ENCODE results near the gene ADAMTS12.

DNA sequence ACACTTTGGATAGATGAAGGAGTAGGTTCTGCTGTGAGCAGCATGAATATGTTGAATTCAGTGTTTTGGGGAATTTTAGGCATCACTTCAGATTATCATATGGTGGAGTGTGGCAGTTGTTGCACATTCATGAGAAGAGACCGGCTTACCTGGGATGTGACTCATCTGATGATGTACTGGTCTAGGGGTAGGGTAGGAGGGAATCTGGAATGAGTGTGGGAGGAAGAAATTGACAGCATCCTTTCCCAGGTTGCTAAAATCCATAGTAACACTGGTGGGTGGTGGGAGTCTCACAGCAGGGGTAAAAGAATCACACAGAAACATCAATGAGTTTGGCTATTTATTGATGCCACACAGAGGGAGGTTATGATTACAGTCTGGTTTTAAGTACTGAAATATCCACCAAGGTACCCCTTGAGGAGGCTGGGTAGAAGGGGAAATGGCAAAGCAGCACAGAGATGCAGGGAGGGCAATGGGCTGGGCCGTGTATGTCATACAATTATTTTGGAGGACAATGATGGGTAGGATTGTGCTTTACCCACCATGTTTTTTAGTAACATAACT, 368.5 kb downstream of the ADAMTS12 start:
- TF ChIP-seq POLR2A (IDR thresholded peaks at IDR 0.05): no peak
- TF ChIP-seq, protein P1, sequence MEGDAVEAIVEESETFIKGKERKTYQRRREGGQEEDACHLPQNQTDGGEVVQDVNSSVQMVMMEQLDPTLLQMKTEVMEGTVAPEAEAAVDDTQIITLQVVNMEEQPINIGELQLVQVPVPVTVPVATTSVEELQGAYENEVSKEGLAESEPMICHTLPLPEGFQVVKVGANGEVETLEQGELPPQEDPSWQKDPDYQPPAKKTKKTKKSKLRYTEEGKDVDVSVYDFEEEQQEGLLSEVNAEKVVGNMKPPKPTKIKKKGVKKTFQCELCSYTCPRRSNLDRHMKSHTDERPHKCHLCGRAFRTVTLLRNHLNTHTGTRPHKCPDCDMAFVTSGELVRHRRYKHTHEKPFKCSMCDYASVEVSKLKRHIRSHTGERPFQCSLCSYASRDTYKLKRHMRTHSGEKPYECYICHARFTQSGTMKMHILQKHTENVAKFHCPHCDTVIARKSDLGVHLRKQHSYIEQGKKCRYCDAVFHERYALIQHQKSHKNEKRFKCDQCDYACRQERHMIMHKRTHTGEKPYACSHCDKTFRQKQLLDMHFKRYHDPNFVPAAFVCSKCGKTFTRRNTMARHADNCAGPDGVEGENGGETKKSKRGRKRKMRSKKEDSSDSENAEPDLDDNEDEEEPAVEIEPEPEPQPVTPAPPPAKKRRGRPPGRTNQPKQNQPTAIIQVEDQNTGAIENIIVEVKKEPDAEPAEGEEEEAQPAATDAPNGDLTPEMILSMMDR (IDR thresholded peaks at IDR 0.05 in 4 of 5, conservative IDR thresholded peaks at IDR 0.05 in 1 of 5): no peak
